Bronchial epithelial cell (primary cell): ENCODE results near the gene ZNF878. TPM values are rescaled to one million over a fixed set of nuclear protein-coding genes. Genes with fewer than 3 reads are reported as not detected.
A peak's percentile ranks its signal among the peaks of the same experiment; 100 is the strongest.

Experiments used
- DNase-seq: peaks from one replicate; pipeline ENCODE4 v3.0.0-alpha.2; 2010; ENCODE audit warnings: low read depth
- FAIRE-seq: peaks from 2 replicates; lab custom pipeline; 2011; peaks lifted over from hg19 to GRCh38; lab: Jason Lieb, UNC
- H3K27me3 ChIP-seq: 2 replicates; pipeline ENCODE4 v1.5.1; 2011; ENCODE audit warnings: low read length; ENCODE audit not compliant: control insufficient read depth, insufficient read depth
- H3K36me3 ChIP-seq: 2 replicates; pipeline ENCODE4 v1.5.1; 2011; ENCODE audit warnings: low read length; ENCODE audit not compliant: control insufficient read depth, insufficient read depth
- H3K4me3 ChIP-seq: 2 replicates; pipeline ENCODE4 v1.5.1; 2011; ENCODE audit warnings: mild to moderate bottlenecking, low read depth, low read length, control low read depth
- total RNA-seq: library from RNA; depleted of rRNA; stranded (reverse); fragments of >200 nt; gene quantifications from 2 replicates; pipeline ENCODE4 v1.2.1, GENCODE V29; 2014
- TF ChIP-seq, protein P1 (sequence below): IDR thresholded peaks from 2 replicates; pipeline ENCODE4 v1.5.1; 2011; ENCODE audit warnings: mild to moderate bottlenecking, moderate library complexity, low read length, control low read depth, inconsistent platforms; ENCODE audit not compliant: insufficient read depth, severe bottlenecking

The ZNF878 gene
- total RNA-seq = 0.13 TPM in 1 of 2 replicates, not detected in the other

DNA sequence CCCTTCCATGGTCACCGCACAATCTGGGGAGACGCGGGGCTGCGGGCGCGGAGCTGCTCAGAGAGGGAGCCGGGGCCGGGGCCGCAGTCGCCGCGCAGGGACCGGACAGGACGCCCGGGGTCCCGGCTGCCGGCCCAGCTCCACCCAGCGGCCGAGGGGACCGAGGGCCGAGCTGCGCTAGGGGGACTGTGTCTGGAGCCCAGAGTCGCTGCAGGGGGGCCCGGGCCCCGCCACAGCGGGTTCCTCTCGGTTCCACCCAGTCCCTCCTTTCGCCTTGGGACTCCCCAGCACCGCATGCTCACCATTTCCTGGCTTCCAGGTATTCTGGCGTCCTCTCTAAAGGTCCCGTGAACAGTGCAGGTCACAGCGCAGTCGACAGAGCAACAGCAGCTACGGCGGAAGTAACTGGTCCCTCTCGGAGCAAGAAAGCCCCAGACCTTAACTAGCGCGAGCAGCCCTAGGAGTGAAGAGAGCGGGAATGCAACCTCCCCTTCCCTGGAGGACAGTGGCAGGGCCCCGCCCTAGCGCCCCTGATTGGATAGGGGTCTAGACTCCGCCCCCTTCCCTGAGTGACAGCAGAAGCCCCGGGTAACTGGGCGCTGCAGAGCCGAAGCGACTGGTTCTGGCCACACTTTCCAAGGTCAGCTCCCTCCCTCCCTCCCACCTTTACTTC is at the start of gene ZNF878:
TSS of gene ZNF878 (minus strand) at position 465 of the 673 bp plus-strand sequence. CDS start at position 305, 160 bp downstream.
- Histone ChIP-seq H3K4me3 (peak within 1 kb of the TSS; percentile 53), H3K36me3 (no peaks in the 10 kb centered on the region), H3K27me3 (no peaks in the 10 kb centered on the region)
- FAIRE-seq (no peak), DNase-seq (peak; percentile 63)
- TF ChIP-seq, protein P1, sequence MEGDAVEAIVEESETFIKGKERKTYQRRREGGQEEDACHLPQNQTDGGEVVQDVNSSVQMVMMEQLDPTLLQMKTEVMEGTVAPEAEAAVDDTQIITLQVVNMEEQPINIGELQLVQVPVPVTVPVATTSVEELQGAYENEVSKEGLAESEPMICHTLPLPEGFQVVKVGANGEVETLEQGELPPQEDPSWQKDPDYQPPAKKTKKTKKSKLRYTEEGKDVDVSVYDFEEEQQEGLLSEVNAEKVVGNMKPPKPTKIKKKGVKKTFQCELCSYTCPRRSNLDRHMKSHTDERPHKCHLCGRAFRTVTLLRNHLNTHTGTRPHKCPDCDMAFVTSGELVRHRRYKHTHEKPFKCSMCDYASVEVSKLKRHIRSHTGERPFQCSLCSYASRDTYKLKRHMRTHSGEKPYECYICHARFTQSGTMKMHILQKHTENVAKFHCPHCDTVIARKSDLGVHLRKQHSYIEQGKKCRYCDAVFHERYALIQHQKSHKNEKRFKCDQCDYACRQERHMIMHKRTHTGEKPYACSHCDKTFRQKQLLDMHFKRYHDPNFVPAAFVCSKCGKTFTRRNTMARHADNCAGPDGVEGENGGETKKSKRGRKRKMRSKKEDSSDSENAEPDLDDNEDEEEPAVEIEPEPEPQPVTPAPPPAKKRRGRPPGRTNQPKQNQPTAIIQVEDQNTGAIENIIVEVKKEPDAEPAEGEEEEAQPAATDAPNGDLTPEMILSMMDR = no peak

DNA sequence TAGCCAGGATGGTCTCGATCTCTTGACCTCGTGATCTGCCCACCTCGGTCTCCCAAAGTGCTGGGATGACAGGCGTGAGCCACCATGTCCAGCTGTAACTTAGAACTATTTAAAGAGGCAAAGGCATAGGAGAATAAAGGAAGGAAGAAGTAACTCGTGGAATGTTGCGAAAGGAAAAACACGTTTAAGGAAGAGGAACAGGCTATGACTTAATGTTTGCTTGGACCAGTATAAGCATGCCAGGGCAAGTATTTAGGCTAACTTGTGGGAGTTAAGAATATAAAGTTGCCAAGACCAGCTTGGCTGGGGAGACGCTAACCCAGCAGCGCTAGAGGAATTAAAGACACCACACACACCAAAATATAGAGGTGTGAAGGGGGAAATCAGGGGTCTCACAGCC is 45.3 kb upstream of the ZNF878 start:
- no peaks in the 10 kb centered on the region for H3K36me3 ChIP-seq
- H3K4me3 ChIP-seq = no peak overlapping the region
- H3K27me3 ChIP-seq = no peaks in the 10 kb centered on the region
- peak; percentile 73 for DNase-seq
- TF ChIP-seq, protein P1 = no peak
- no peak for FAIRE-seq

DNA sequence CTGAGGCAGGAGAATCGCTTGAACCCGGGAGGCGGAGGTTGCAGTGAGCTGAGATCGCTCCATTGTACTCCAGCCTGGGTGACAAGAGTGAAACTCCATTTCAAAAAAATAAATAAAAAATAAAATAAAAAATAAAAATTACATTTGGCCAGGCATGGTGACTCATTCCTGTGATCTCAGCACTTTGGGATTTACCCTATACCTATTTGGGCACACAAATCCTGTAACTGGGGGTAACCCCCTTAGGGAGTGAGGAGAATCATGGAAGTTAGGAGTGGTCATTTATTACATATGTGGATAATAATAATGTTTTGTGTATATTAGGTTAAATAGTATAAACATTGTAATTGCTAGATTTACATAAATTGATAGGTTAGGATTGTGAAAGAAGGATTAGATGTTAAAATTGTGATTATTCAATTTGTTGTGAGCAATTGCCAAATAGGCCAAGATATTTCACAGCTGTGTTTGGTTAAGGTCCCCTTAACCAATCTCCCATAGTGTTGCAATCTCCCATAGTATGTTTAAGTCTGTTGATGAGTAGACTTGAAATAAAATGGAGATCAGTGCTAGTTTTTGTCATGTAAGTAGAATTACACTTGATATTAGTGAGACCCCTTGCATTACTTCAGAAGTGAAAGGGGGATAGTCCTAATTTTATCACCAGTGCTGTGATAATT is 42.5 kb upstream of the ZNF878 start:
- H3K4me3 ChIP-seq = no peak overlapping the region
- TF ChIP-seq, protein P1 = no peak
- H3K36me3 ChIP-seq = no peaks in the 10 kb centered on the region
- no peaks in the 10 kb centered on the region for H3K27me3 ChIP-seq
- FAIRE-seq (no peak), DNase-seq (peak; percentile 19)

DNA sequence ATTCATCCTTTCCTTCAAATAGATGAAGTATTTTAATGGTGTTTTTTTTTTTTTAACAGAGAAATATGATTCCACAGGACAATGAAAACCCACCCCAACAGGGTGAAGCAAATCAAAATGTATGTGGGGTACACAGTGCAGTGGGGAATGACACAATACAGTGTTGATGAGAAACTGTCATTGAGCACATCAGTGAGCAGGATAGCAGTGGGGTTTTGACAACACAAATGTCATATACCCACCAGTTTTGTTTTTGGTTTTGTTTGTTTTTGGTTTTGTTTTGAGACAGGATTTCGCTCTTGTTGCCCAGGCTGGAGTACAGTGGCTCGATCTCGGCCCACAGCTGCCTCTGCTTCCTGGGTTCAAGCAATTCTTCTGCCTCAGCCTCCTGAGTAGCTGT is 41.0 kb upstream of the ZNF878 start:
- TF ChIP-seq, protein P1 = no peak
- DNase-seq (no peak), FAIRE-seq (no peak)
- no peak overlapping the region for H3K4me3 ChIP-seq
- H3K27me3 ChIP-seq = no peaks in the 10 kb centered on the region
- no peaks in the 10 kb centered on the region for H3K36me3 ChIP-seq

DNA sequence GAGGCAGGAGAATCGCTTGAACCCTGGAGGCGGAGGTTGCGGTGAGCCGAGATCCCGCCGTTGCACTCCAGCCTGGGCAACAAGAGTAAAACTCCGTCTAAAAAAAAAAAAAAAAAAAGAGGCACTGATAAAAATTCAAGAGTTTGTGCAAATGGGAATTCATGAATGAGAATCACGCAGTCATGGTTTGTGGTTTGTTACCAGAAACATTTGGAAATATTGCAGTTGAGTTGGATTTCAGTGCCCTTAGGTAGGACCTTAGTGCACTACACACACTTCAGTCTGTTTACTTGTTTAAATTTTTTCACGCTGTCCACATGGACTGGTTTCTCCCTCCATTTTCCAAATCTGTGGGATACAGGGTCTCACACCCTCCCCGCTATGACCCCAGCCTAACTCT is 40.2 kb upstream of the ZNF878 start:
- Histone ChIP-seq H3K4me3 (no peak overlapping the region), H3K36me3 (no peaks in the 10 kb centered on the region), H3K27me3 (no peaks in the 10 kb centered on the region)
- TF ChIP-seq, protein P1 = no peak
- FAIRE-seq (no peak), DNase-seq (no peak)
